Measurements from ENCODE around the gene LONRF2.

- TF ChIP-seq YY1 (IDR thresholded peaks at IDR 0.05; ENCODE audit: insufficient read depth, insufficient read length) (no peak), ZNF274 (IDR thresholded peaks at IDR 0.05; ENCODE audit: low read depth, low read length) (no peak), SUZ12 (IDR thresholded peaks at IDR 0.05; ENCODE audit: extremely low read depth, insufficient read depth, insufficient read length) (no peak)
Observed at GRCh38 chr2:100259106-100259505, 63.2 kb downstream of the LONRF2 start.
